ENCODE measurements around the gene HEATR5A. TPM values are rescaled to one million over a fixed set of nuclear protein-coding genes. Genes with fewer than 3 reads are reported as not detected.

Gene HEATR5A
- polyA plus RNA-seq, 1 donor (not counting 4 experiments of a cell fraction or from before 2014, with no cell fraction given) = 16.7 TPM

GRCh38 chr14:31271648-31272047, 148.7 kb downstream of the HEATR5A start:
- Histone ChIP-seq H3K27ac (ENCODE audit: control insufficient read depth, insufficient read depth, low read length) (no peak overlapping the region), H3K4me2 (ENCODE audit: control insufficient read depth, extremely low read depth, insufficient read depth, low read depth, low read length) (no peak overlapping the region), H3K36me3 (ENCODE audit: control insufficient read depth in 2 of 2, extremely low read depth in 1 of 2, insufficient read depth in 2 of 2, low read length in 2 of 2) (no peaks in the 10 kb centered on the region), H4K20me1 (ENCODE audit: control insufficient read depth, extremely low read depth, insufficient read depth, low read length) (no peaks in the 10 kb centered on the region), H3K4me1 (ENCODE audit: control insufficient read depth, extremely low read depth, insufficient read depth, low read length) (peaks cover 5% of the 10 kb centered on the region), H3K9me3 (ENCODE audit: control insufficient read depth, low read depth, low read length) (peaks cover 4% of the 10 kb centered on the region), H3K27me3 (ENCODE audit: control insufficient read depth, extremely low read depth, insufficient read depth, low read length) (no peaks in the 10 kb centered on the region), H3K9me1 (ENCODE audit: control insufficient read depth, extremely low read depth, insufficient read depth, low read length) (no peaks in the 10 kb centered on the region), H3K4me3 (ENCODE audit: control insufficient read depth in 2 of 3, extremely low read depth in 1 of 3, insufficient read depth in 2 of 3, low read depth in 1 of 3, low read length in 3 of 3) (no peak overlapping the region), H3K9ac (ENCODE audit: control insufficient read depth, extremely low read depth, insufficient read depth, low read length) (no peak overlapping the region), H3K79me2 (ENCODE audit: control insufficient read depth, insufficient read depth, low read length) (no peaks in the 10 kb centered on the region), H2AFZ (ENCODE audit: control insufficient read depth, low read length) (no peak overlapping the region)
- dilution Hi-C loops (cut with MboI; ENCODE audit: extremely low pct_ligation_motif_present, low sequenced_read_pairs) = no loop called here
- DNase-seq (ENCODE audit: low read depth, low spot score) (no peak), FAIRE-seq (no peak)
- no peak for TF ChIP-seq EZH2 (IDR thresholded peaks at IDR 0.05; ENCODE audit: low read length)
- TF ChIP-seq CTCF (optimal IDR thresholded peaks at IDR 0.05 in 1 of 3, IDR thresholded peaks at IDR 0.05 in 1 of 3, conservative IDR thresholded peaks at IDR 0.05 in 1 of 3; ENCODE audit: extremely low read depth in 1 of 3, insufficient read depth in 2 of 3, low read length in 3 of 3) = no peak

- no peak overlapping the region for H3K4me3 ChIP-seq (ENCODE audit: control insufficient read depth in 2 of 3, extremely low read depth in 1 of 3, insufficient read depth in 2 of 3, low read depth in 1 of 3, low read length in 3 of 3)
- DNase-seq (ENCODE audit: low read depth, low spot score) (no peak), FAIRE-seq (no peak)
- TF ChIP-seq CTCF (optimal IDR thresholded peaks at IDR 0.05 in 1 of 3, IDR thresholded peaks at IDR 0.05 in 1 of 3, conservative IDR thresholded peaks at IDR 0.05 in 1 of 3; ENCODE audit: extremely low read depth in 1 of 3, insufficient read depth in 2 of 3, low read length in 3 of 3) = peak; percentile 41 to 68 (median 65)
- TF ChIP-seq EZH2 (IDR thresholded peaks at IDR 0.05; ENCODE audit: low read length) = no peak
- H3K9ac ChIP-seq (ENCODE audit: control insufficient read depth, extremely low read depth, insufficient read depth, low read length) = no peak overlapping the region
- no peak overlapping the region for H2AFZ ChIP-seq (ENCODE audit: control insufficient read depth, low read length)
- H3K36me3 ChIP-seq (ENCODE audit: control insufficient read depth in 2 of 2, extremely low read depth in 1 of 2, insufficient read depth in 2 of 2, low read length in 2 of 2) = no peaks in the 10 kb centered on the region
- peaks cover 4% of the 10 kb centered on the region for H3K9me3 ChIP-seq (ENCODE audit: control insufficient read depth, low read depth, low read length)
- no peaks in the 10 kb centered on the region for H3K79me2 ChIP-seq (ENCODE audit: control insufficient read depth, insufficient read depth, low read length)
- peaks cover 18% of the 10 kb centered on the region for H3K4me1 ChIP-seq (ENCODE audit: control insufficient read depth, extremely low read depth, insufficient read depth, low read length)
- no peaks in the 10 kb centered on the region for H3K27me3 ChIP-seq (ENCODE audit: control insufficient read depth, extremely low read depth, insufficient read depth, low read length)
- no peak overlapping the region for H3K4me2 ChIP-seq (ENCODE audit: control insufficient read depth, extremely low read depth, insufficient read depth, low read depth, low read length)
- no peak overlapping the region for H3K27ac ChIP-seq (ENCODE audit: control insufficient read depth, insufficient read depth, low read length)
- H3K9me1 ChIP-seq (ENCODE audit: control insufficient read depth, extremely low read depth, insufficient read depth, low read length) = no peaks in the 10 kb centered on the region
- H4K20me1 ChIP-seq (ENCODE audit: control insufficient read depth, extremely low read depth, insufficient read depth, low read length) = no peaks in the 10 kb centered on the region
- dilution Hi-C loops (cut with MboI; ENCODE audit: extremely low pct_ligation_motif_present, low sequenced_read_pairs) = no loop called here
Observed at GRCh38 chr14:31270196-31270772, 150.1 kb downstream of the HEATR5A start.

Measured in keratinocyte (primary cell).